ENCODE measurements around the gene ANKRD11. TPM values are rescaled to one million over a fixed set of nuclear protein-coding genes. Genes with fewer than 3 reads are reported as not detected.

ANKRD11 gene
- polyA plus RNA-seq, 1 donor (not counting 4 experiments of a cell fraction or from before 2014, with no cell fraction given): 30.1 TPM

DNA sequence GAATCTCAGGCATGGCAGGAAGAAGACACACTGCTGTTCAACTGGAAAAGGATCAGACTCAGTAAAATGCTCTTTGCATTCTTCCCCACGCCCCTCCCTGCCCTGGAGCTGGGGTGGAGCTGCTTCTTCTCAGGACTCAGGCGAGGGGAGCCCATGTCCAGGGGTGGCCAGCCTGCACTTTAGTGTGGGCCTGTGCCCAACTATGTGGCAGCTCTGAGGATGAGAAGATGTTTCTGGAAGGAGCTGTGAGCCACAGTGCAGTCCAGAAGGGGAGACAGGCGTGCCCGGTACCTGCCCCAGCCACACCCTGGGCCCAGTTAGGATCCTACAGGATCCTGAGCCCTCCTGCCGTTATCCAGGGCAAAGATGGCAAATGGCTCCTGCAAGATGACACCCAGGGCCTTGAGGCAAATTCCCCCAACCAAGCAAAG, 120.3 kb downstream of the ANKRD11 start:
- H3K27me3 ChIP-seq (ENCODE audit: control insufficient read depth, extremely low read depth, insufficient read depth, low read length): no peaks in the 10 kb centered on the region
- H3K9ac ChIP-seq (ENCODE audit: control insufficient read depth, extremely low read depth, insufficient read depth, low read length): no peak overlapping the region
- dilution Hi-C loops (cut with MboI; ENCODE audit: extremely low pct_ligation_motif_present, low sequenced_read_pairs): no loop called here
- H3K27ac ChIP-seq (ENCODE audit: control insufficient read depth, insufficient read depth, low read length): peak overlapping the region; percentile 30
- peak; percentile 34 for FAIRE-seq
- H4K20me1 ChIP-seq (ENCODE audit: control insufficient read depth, extremely low read depth, insufficient read depth, low read length): peaks cover 30% of the 10 kb centered on the region
- H3K4me3 ChIP-seq (ENCODE audit: control insufficient read depth in 2 of 3, extremely low read depth in 1 of 3, insufficient read depth in 2 of 3, low read depth in 1 of 3, low read length in 3 of 3): no peak overlapping the region
- H3K9me1 ChIP-seq (ENCODE audit: control insufficient read depth, extremely low read depth, insufficient read depth, low read length): no peaks in the 10 kb centered on the region
- peak overlapping the region; percentile 7 for H3K4me2 ChIP-seq (ENCODE audit: control insufficient read depth, extremely low read depth, insufficient read depth, low read depth, low read length)
- peaks cover 99% of the 10 kb centered on the region for H3K79me2 ChIP-seq (ENCODE audit: control insufficient read depth, insufficient read depth, low read length)
- TF ChIP-seq, protein P1, sequence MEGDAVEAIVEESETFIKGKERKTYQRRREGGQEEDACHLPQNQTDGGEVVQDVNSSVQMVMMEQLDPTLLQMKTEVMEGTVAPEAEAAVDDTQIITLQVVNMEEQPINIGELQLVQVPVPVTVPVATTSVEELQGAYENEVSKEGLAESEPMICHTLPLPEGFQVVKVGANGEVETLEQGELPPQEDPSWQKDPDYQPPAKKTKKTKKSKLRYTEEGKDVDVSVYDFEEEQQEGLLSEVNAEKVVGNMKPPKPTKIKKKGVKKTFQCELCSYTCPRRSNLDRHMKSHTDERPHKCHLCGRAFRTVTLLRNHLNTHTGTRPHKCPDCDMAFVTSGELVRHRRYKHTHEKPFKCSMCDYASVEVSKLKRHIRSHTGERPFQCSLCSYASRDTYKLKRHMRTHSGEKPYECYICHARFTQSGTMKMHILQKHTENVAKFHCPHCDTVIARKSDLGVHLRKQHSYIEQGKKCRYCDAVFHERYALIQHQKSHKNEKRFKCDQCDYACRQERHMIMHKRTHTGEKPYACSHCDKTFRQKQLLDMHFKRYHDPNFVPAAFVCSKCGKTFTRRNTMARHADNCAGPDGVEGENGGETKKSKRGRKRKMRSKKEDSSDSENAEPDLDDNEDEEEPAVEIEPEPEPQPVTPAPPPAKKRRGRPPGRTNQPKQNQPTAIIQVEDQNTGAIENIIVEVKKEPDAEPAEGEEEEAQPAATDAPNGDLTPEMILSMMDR (optimal IDR thresholded peaks at IDR 0.05 in 1 of 3, IDR thresholded peaks at IDR 0.05 in 1 of 3, conservative IDR thresholded peaks at IDR 0.05 in 1 of 3; ENCODE audit: extremely low read depth in 1 of 3, insufficient read depth in 2 of 3, low read length in 3 of 3): no peak
- no peak for TF ChIP-seq EZH2 (IDR thresholded peaks at IDR 0.05; ENCODE audit: low read length)
- peaks cover 54% of the 10 kb centered on the region for H3K4me1 ChIP-seq (ENCODE audit: control insufficient read depth, extremely low read depth, insufficient read depth, low read length)
- DNase-seq (ENCODE audit: low read depth, low spot score): no peak
- H3K36me3 ChIP-seq (ENCODE audit: control insufficient read depth in 2 of 2, extremely low read depth in 1 of 2, insufficient read depth in 2 of 2, low read length in 2 of 2): peaks cover 3 to 28% of the 10 kb centered on the region in 2 experiments
- H2AFZ ChIP-seq (ENCODE audit: control insufficient read depth, low read length): no peak overlapping the region
- no peaks in the 10 kb centered on the region for H3K9me3 ChIP-seq (ENCODE audit: control insufficient read depth, low read depth, low read length)

DNA sequence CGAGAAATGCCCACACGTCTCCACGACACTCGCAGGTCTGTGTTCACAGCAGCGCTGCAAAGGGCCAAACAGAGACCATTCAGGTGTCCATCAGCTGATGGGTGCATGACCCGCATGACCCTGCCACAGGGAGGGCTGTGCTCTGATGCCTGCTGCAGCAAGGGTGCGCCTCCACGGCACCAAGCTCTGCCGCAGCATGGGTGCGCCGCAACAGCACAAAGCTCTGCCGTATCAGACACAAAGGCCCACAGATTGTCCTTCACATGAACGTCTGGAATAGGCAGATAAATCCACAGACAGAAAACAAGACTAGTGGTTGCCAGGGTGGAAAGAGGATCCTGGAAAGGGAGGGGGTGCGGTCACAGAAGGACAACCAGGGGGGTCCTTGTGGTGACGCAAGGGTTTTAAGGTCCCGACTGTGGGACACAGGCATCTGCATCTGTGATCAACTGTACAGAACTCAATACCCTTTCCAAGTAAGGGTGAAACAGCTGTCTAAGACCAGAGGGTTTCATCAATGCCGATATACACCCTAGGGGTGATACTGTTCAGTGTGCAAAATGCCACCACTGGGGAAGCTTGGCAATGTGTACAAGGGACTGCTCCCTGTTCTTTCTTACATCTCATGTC, 121.0 kb downstream of the ANKRD11 start:
- H4K20me1 ChIP-seq (ENCODE audit: control insufficient read depth, extremely low read depth, insufficient read depth, low read length): peaks cover 26% of the 10 kb centered on the region
- FAIRE-seq: peak; percentile 20

More for the DNA sequence above, 121.0 kb downstream of the ANKRD11 start:
- Histone ChIP-seq H3K9me1 (ENCODE audit: control insufficient read depth, extremely low read depth, insufficient read depth, low read length) (no peaks in the 10 kb centered on the region), H2AFZ (ENCODE audit: control insufficient read depth, low read length) (no peak overlapping the region), H3K27ac (ENCODE audit: control insufficient read depth, insufficient read depth, low read length) (peak overlapping the region; percentile 30), H3K36me3 (ENCODE audit: control insufficient read depth in 2 of 2, extremely low read depth in 1 of 2, insufficient read depth in 2 of 2, low read length in 2 of 2) (peaks cover 3 to 28% of the 10 kb centered on the region in 2 experiments), H3K4me2 (ENCODE audit: control insufficient read depth, extremely low read depth, insufficient read depth, low read depth, low read length) (peak overlapping the region; percentile 7), H3K4me3 (ENCODE audit: control insufficient read depth in 2 of 3, extremely low read depth in 1 of 3, insufficient read depth in 2 of 3, low read depth in 1 of 3, low read length in 3 of 3) (no peak overlapping the region), H3K27me3 (ENCODE audit: control insufficient read depth, extremely low read depth, insufficient read depth, low read length) (no peaks in the 10 kb centered on the region), H3K4me1 (ENCODE audit: control insufficient read depth, extremely low read depth, insufficient read depth, low read length) (peaks cover 61% of the 10 kb centered on the region), H3K9me3 (ENCODE audit: control insufficient read depth, low read depth, low read length) (no peaks in the 10 kb centered on the region), H3K79me2 (ENCODE audit: control insufficient read depth, insufficient read depth, low read length) (peaks cover 98% of the 10 kb centered on the region), H3K9ac (ENCODE audit: control insufficient read depth, extremely low read depth, insufficient read depth, low read length) (no peak overlapping the region)
- TF ChIP-seq EZH2 (IDR thresholded peaks at IDR 0.05; ENCODE audit: low read length): no peak
- TF ChIP-seq, protein P1 (optimal IDR thresholded peaks at IDR 0.05 in 1 of 3, IDR thresholded peaks at IDR 0.05 in 1 of 3, conservative IDR thresholded peaks at IDR 0.05 in 1 of 3; ENCODE audit: extremely low read depth in 1 of 3, insufficient read depth in 2 of 3, low read length in 3 of 3): no peak
- no peak for DNase-seq (ENCODE audit: low read depth, low spot score)
- dilution Hi-C loops (cut with MboI; ENCODE audit: extremely low pct_ligation_motif_present, low sequenced_read_pairs): no loop called here
